Neural progenitor cell (in vitro differentiated cells): Measurements from ENCODE around the gene VAPA. TPM values are rescaled to one million over a fixed set of nuclear protein-coding genes. Genes with fewer than 3 reads are reported as not detected.

Experiments used
- DNase-seq: peaks from one replicate; pipeline ENCODE4 v3.0.0-alpha.2; 2016; ENCODE audit warnings: low spot score
- H2AFZ ChIP-seq: fragments of 200-600 bp; sonication (generic); replicated peaks from 2 replicates; pipeline ENCODE4 v1.6.1; 2016; ENCODE audit warnings: antibody characterized with exemption
- H3F3A ChIP-seq: fragments of 200-600 bp; sonication (generic); 2 replicates; pipeline ENCODE4 v1.6.1; 2016; ENCODE audit warnings: antibody characterized with exemption, low read depth
- H3K27ac ChIP-seq: fragments of 200-600 bp; sonication (generic); 2 replicates; pipeline ENCODE4 v1.5.1; 2016; ENCODE audit warnings: mild to moderate bottlenecking
- H3K27me3 ChIP-seq: fragments of 200-600 bp; sonication (generic); 2 replicates; pipeline ENCODE4 v1.6.1; 2016; ENCODE audit warnings: mild to moderate bottlenecking, moderate library complexity
- H3K36me3 ChIP-seq: fragments of 200-600 bp; sonication (generic); 2 replicates; pipeline ENCODE4 v1.5.1; 2016
- H3K4me1 ChIP-seq: fragments of 200-600 bp; sonication (generic); 2 replicates; pipeline ENCODE4 v1.6.1; 2016; ENCODE audit warnings: mixed run types
- H3K4me2 ChIP-seq: fragments of 200-600 bp; sonication (generic); 2 replicates; pipeline ENCODE4 v1.6.1; 2016
- H3K4me3 ChIP-seq: fragments of 200-600 bp; sonication (generic); 2 replicates; pipeline ENCODE4 v1.5.1; 2016
- H3K79me2 ChIP-seq: fragments of 200-600 bp; sonication (generic); 2 replicates; pipeline ENCODE4 v1.6.1; 2016; ENCODE audit warnings: low read depth
- H3K9ac ChIP-seq: fragments of 200-600 bp; sonication (generic); 2 replicates; pipeline ENCODE4 v1.6.1; 2016
- H3K9me3 ChIP-seq: fragments of 200-600 bp; sonication (generic); 2 replicates; pipeline ENCODE4 v1.5.1; 2016; ENCODE audit warnings: low read depth
- H4K20me1 ChIP-seq: fragments of 200-600 bp; sonication (generic); 2 replicates; pipeline ENCODE4 v1.6.1; 2016; ENCODE audit warnings: low read depth
- H3K27ac Mint-ChIP-seq: 3 replicates; pipeline ENCODE4 v1.8.0; 2021; ENCODE audit warnings: mixed read lengths
- H3K27me3 Mint-ChIP-seq: 2 replicates; pipeline ENCODE4 v1.8.0; 2022; ENCODE audit warnings: low read depth, mild to moderate bottlenecking, inconsistent platforms, moderate library complexity, mixed read lengths; ENCODE audit not compliant: insufficient read depth
- H3K36me3 Mint-ChIP-seq: 3 replicates; pipeline ENCODE4 v1.8.0; 2021; ENCODE audit warnings: mixed read lengths
- H3K4me1 Mint-ChIP-seq: 3 replicates; pipeline ENCODE4 v1.8.0; 2021; ENCODE audit warnings: mixed read lengths
- H3K4me3 Mint-ChIP-seq: 3 replicates; pipeline ENCODE4 v1.8.0; 2021; ENCODE audit warnings: mild to moderate bottlenecking, moderate library complexity, mixed read lengths
- H3K9me3 Mint-ChIP-seq: 3 replicates; pipeline ENCODE4 v1.8.0; 2020; ENCODE audit warnings: mixed read lengths
- CTCF ChIP-seq: fragments of 200-600 bp; sonication (generic); IDR thresholded peaks from 2 replicates; pipeline ENCODE4 v1.5.1; 2017; ENCODE audit warnings: antibody characterized with exemption, mild to moderate bottlenecking
- EZH2 ChIP-seq: fragments of 200-600 bp; sonication (generic); IDR thresholded peaks from 2 replicates; pipeline ENCODE4 v1.6.1; 2017; ENCODE audit warnings: antibody characterized with exemption, mild to moderate bottlenecking, moderate library complexity
- EZH2phosphoT487 ChIP-seq: fragments of 200-600 bp; sonication (generic); IDR thresholded peaks from 2 replicates; pipeline ENCODE4 v1.6.1; 2017; ENCODE audit warnings: antibody characterized with exemption
- total RNA-seq: library from RNA; depleted of rRNA; stranded (reverse); fragments of >200 nt; gene quantifications from 2 replicates; pipeline ENCODE4 v1.2.3, GENCODE V29; 2015; ENCODE audit warnings: low replicate concordance

VAPA gene
- total RNA-seq, 1 donor from 2014 or later = 285 TPM

- Mint-ChIP-seq H3K4me3 (no peak overlapping the region), H3K27ac (no peak overlapping the region), H3K27me3 (no peaks in the 10 kb centered on the region), H3K36me3 (peaks cover 6% of the 10 kb centered on the region), H3K4me1 (peaks cover 21% of the 10 kb centered on the region), H3K9me3 (no peaks in the 10 kb centered on the region)
- DNase-seq = no peak
- H3K27ac ChIP-seq = no peak overlapping the region
- H3K4me1 ChIP-seq = peaks cover 28% of the 10 kb centered on the region
- H3F3A ChIP-seq = no peaks in the 10 kb centered on the region
- no peak overlapping the region for H3K4me3 ChIP-seq
- no peaks in the 10 kb centered on the region for H3K27me3 ChIP-seq
- TF ChIP-seq EZH2phosphoT487 (no peak), EZH2 (no peak), CTCF (no peak)
- H3K36me3 ChIP-seq = no peaks in the 10 kb centered on the region
- no peak overlapping the region for H3K9ac ChIP-seq
- H4K20me1 ChIP-seq = peaks cover 100% of the 10 kb centered on the region
- H3K79me2 ChIP-seq = peaks cover 100% of the 10 kb centered on the region
- no peaks in the 10 kb centered on the region for H3K9me3 ChIP-seq
- H3K4me2 ChIP-seq = no peak overlapping the region
- H2AFZ ChIP-seq = no peak overlapping the region
Observed at GRCh38 chr18:9919564-9920232, 5.9 kb downstream of the VAPA start.

- Histone ChIP-seq H4K20me1 (peaks cover 100% of the 10 kb centered on the region), H3K36me3 (no peaks in the 10 kb centered on the region), H3K27ac (no peak overlapping the region), H3K79me2 (peaks cover 100% of the 10 kb centered on the region), H3K9me3 (no peaks in the 10 kb centered on the region), H2AFZ (no peak overlapping the region), H3K27me3 (no peaks in the 10 kb centered on the region), H3K4me2 (no peak overlapping the region), H3K4me1 (peaks cover 33% of the 10 kb centered on the region), H3K4me3 (no peak overlapping the region), H3K9ac (no peak overlapping the region), H3F3A (no peaks in the 10 kb centered on the region)
- no peaks in the 10 kb centered on the region for H3K9me3 Mint-ChIP-seq
- no peaks in the 10 kb centered on the region for H3K27me3 Mint-ChIP-seq
- peaks cover 13% of the 10 kb centered on the region for H3K4me1 Mint-ChIP-seq
- DNase-seq = no peak
- no peak for TF ChIP-seq CTCF
- no peak for TF ChIP-seq EZH2
- no peak for TF ChIP-seq EZH2phosphoT487
- H3K36me3 Mint-ChIP-seq = peaks cover 4% of the 10 kb centered on the region
- no peak overlapping the region for H3K4me3 Mint-ChIP-seq
- H3K27ac Mint-ChIP-seq = no peak overlapping the region
Observed at GRCh38 chr18:9922592-9923311, 8.9 kb downstream of the VAPA start.

GRCh38 chr18:9924371-9924943 lies 10.6 kb downstream of the VAPA start:
- Histone ChIP-seq H4K20me1 (peaks cover 100% of the 10 kb centered on the region), H3K36me3 (no peaks in the 10 kb centered on the region), H3K9me3 (no peaks in the 10 kb centered on the region), H3K9ac (no peak overlapping the region), H3K4me2 (no peak overlapping the region), H3K4me1 (peaks cover 44% of the 10 kb centered on the region), H3K27ac (no peak overlapping the region), H3K27me3 (no peaks in the 10 kb centered on the region), H3K79me2 (peaks cover 100% of the 10 kb centered on the region), H3K4me3 (no peak overlapping the region), H2AFZ (no peak overlapping the region), H3F3A (no peaks in the 10 kb centered on the region)
- H3K9me3 Mint-ChIP-seq = no peaks in the 10 kb centered on the region
- no peak for DNase-seq
- H3K27ac Mint-ChIP-seq = no peak overlapping the region
- no peak overlapping the region for H3K4me3 Mint-ChIP-seq
- peaks cover 2% of the 10 kb centered on the region for H3K27me3 Mint-ChIP-seq
- peaks cover 13% of the 10 kb centered on the region for H3K4me1 Mint-ChIP-seq
- H3K36me3 Mint-ChIP-seq = peaks cover 5% of the 10 kb centered on the region
- TF ChIP-seq EZH2phosphoT487 = no peak
- no peak for TF ChIP-seq CTCF
- TF ChIP-seq EZH2 = no peak
